K562 (cell line): ENCODE results near the gene RAB6A. TPM values are rescaled to one million over a fixed set of nuclear protein-coding genes. Genes with fewer than 3 reads are reported as not detected.

Experiments
- ADNP ChIP-seq: fragments of 200-800 bp; sonication (Bioruptor generic); IDR thresholded peaks from 2 replicates; pipeline ENCODE4 v1.6.1; 2016; ENCODE audit warnings: missing genetic modification characterization, missing compliant biosample characterization
- ARHGAP35 ChIP-seq: fragments of 450-650 bp; IDR thresholded peaks from 2 replicates; pipeline ENCODE4 v1.6.1; 2018; ENCODE audit not compliant: partially characterized antibody
- ATF7 ChIP-seq: fragments of 450-650 bp; IDR thresholded peaks from 2 replicates; pipeline ENCODE4 v1.7.1; 2014; ENCODE audit warnings: mild to moderate bottlenecking, moderate library complexity
- BMI1 ChIP-seq: fragments of 150-350 bp; IDR thresholded peaks from 2 replicates; pipeline ENCODE4 v1.6.1; 2014; ENCODE audit warnings: low read length
- EGR1 ChIP-seq: fragments of 450-650 bp; conservative IDR thresholded peaks from 2 replicates; pipeline ENCODE4 v1.6.1; 2017; ENCODE audit warnings: mild to moderate bottlenecking
- EP400 ChIP-seq: fragments of 450-650 bp; IDR thresholded peaks from 2 replicates; pipeline ENCODE4 v1.6.1; 2017; ENCODE audit warnings: antibody characterized with exemption, mild to moderate bottlenecking, moderate library complexity
- KLF13 ChIP-seq: fragments of 450-650 bp; IDR thresholded peaks from 2 replicates; pipeline ENCODE4 v1.6.1; 2016; ENCODE audit warnings: missing genetic modification characterization, low read depth, mild to moderate bottlenecking, missing compliant biosample characterization, moderate library complexity, borderline replicate concordance
- NR3C1 ChIP-seq: sonication (generic); formaldehyde crosslinking; IDR thresholded peaks from 2 replicates; pipeline ENCODE4 v1.8.1; 2022; ENCODE audit warnings: missing genetic modification reagents
- PRDM10 ChIP-seq: fragments of 450-650 bp; IDR thresholded peaks from 2 replicates; pipeline ENCODE4 v1.6.1; 2018; ENCODE audit not compliant: partially characterized antibody
- RFX1 ChIP-seq: fragments of 450-650 bp; IDR thresholded peaks from 2 replicates; pipeline ENCODE4 v1.6.1; 2016; ENCODE audit warnings: mild to moderate bottlenecking, moderate library complexity
- SIRT6 ChIP-seq: IDR thresholded peaks from one replicate; pipeline ENCODE4 v1.6.1; 2012; ENCODE audit warnings: low read depth, mild to moderate bottlenecking, control low read depth, inconsistent platforms, low read length, moderate library complexity
- ZFP1 ChIP-seq: fragments of 450-650 bp; formaldehyde crosslinking; IDR thresholded peaks from 2 replicates; pipeline ENCODE4 v1.4.0; 2020; ENCODE audit warnings: mild to moderate bottlenecking, mixed read lengths
- ZNF174 ChIP-seq: fragments of 250-450 bp; sonication (Bioruptor Pico); IDR thresholded peaks from 2 replicates; pipeline ENCODE4 v1.4.0; 2020; ENCODE audit warnings: mild to moderate bottlenecking
- ZNF384 ChIP-seq: IDR thresholded peaks from 2 replicates; pipeline ENCODE4 v1.6.1; 2012; ENCODE audit warnings: low read depth, low read length, improper control_type of control experiment
- ZNF589 ChIP-seq: fragments of 200-800 bp; sonication (Bioruptor generic); IDR thresholded peaks from 2 replicates; pipeline ENCODE4 v1.6.1; 2016; ENCODE audit warnings: low read depth, missing genetic modification characterization, missing compliant biosample characterization
- ZNF695 ChIP-seq: fragments of 450-650 bp; formaldehyde crosslinking; IDR thresholded peaks from 2 replicates; pipeline ENCODE4 v1.4.0; 2020; ENCODE audit warnings: mild to moderate bottlenecking, moderate library complexity
- ZNF778 ChIP-seq: fragments of 450-650 bp; formaldehyde crosslinking; IDR thresholded peaks from 2 replicates; pipeline ENCODE4 v1.4.0; 2020; ENCODE audit warnings: mild to moderate bottlenecking, moderate library complexity
- polyA plus RNA-seq, 8 experiments: library from polyadenylated mRNA; depleted of rRNA in 4 of 8; stranded (reverse) in 5 of 8; unstranded in 3 of 8; fragments of >200 nt; fragmentation: Nextera tagmentation in 2 of 8; fragmentation: Illumina TruSeq in 1 of 8; extraction: Ambion mirVana in 2 of 8; extraction: Trizol in 1 of 8; gene quantifications; 2 replicates each; pipeline versions ENCODE4 v1.2.1 to v1.2.3, GENCODE V29; 2011 to 2014; ENCODE audit warnings: inconsistent platforms in 1 of 8, missing spikeins in 1 of 8
- total RNA-seq, 7 experiments: library from RNA; depleted of rRNA in 6 of 7; stranded (reverse); fragments of >200 nt in 6 of 7; fragmentation: Illumina TruSeq in 2 of 7; extraction: Trizol in 2 of 7; gene quantifications; 2 replicates each; pipeline versions ENCODE4 v1.2.1 to v1.2.3, GENCODE V29; 2011 to 2021; ENCODE audit warnings: low replicate concordance in 1 of 7
- TF ChIP-seq, protein P1 (sequence below): fragments of 150-350 bp; IDR thresholded peaks from 2 replicates; pipeline ENCODE4 v1.6.1; 2014; ENCODE audit warnings: low read depth, mild to moderate bottlenecking, low read length, borderline replicate concordance
- TF ChIP-seq, protein P2 (sequence below), 2 experiments: fragments of 450-650 bp; IDR thresholded peaks; 2 replicates each; pipeline ENCODE4 v1.6.1; 2016
- TF ChIP-seq, protein P3 (sequence below): IDR thresholded peaks from 2 replicates; pipeline ENCODE4 v1.6.1; 2012; ENCODE audit warnings: low read depth, low read length, improper control_type of control experiment, borderline replicate concordance

The RAB6A gene
- total and polyA plus RNA-seq, 9 of the 15 experiments (the other 6 are each of a cell fraction or from before 2014, with no cell fraction given): 14.0 to 95.3 (median 45.4) TPM

GRCh38 chr11:73645972-73646631 is 114.8 kb downstream of the RAB6A start, which contains the start of gene PLEKHB1 (continued):
- TF ChIP-seq ZFP1 (CRISPR knock-in tag) (no peak), ZNF384 (no peak), ADNP (tag) (no peak), EGR1 (peak; percentile 50), ARHGAP35 (no peak), EP400 (no peak), RFX1 (no peak), ZNF695 (CRISPR knock-in tag) (no peak), BMI1 (no peak), NR3C1 (CRISPR knock-in tag) (no peak), ZNF174 (CRISPR knock-in tag) (no peak), SIRT6 (no peak), ZNF589 (no peak), ZNF778 (CRISPR knock-in tag) (no peak), ATF7 (peak; percentile 80), PRDM10 (peak; percentile 95), KLF13 (no peak)
- TF ChIP-seq, protein P1, sequence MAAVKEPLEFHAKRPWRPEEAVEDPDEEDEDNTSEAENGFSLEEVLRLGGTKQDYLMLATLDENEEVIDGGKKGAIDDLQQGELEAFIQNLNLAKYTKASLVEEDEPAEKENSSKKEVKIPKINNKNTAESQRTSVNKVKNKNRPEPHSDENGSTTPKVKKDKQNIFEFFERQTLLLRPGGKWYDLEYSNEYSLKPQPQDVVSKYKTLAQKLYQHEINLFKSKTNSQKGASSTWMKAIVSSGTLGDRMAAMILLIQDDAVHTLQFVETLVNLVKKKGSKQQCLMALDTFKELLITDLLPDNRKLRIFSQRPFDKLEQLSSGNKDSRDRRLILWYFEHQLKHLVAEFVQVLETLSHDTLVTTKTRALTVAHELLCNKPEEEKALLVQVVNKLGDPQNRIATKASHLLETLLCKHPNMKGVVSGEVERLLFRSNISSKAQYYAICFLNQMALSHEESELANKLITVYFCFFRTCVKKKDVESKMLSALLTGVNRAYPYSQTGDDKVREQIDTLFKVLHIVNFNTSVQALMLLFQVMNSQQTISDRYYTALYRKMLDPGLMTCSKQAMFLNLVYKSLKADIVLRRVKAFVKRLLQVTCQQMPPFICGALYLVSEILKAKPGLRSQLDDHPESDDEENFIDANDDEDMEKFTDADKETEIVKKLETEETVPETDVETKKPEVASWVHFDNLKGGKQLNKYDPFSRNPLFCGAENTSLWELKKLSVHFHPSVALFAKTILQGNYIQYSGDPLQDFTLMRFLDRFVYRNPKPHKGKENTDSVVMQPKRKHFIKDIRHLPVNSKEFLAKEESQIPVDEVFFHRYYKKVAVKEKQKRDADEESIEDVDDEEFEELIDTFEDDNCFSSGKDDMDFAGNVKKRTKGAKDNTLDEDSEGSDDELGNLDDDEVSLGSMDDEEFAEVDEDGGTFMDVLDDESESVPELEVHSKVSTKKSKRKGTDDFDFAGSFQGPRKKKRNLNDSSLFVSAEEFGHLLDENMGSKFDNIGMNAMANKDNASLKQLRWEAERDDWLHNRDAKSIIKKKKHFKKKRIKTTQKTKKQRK: no peak
- TF ChIP-seq, protein P2, sequence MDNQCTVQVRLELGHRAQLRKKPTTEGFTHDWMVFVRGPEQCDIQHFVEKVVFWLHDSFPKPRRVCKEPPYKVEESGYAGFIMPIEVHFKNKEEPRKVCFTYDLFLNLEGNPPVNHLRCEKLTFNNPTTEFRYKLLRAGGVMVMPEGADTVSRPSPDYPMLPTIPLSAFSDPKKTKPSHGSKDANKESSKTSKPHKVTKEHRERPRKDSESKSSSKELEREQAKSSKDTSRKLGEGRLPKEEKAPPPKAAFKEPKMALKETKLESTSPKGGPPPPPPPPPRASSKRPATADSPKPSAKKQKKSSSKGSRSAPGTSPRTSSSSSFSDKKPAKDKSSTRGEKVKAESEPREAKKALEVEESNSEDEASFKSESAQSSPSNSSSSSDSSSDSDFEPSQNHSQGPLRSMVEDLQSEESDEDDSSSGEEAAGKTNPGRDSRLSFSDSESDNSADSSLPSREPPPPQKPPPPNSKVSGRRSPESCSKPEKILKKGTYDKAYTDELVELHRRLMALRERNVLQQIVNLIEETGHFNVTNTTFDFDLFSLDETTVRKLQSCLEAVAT (IDR thresholded peaks at IDR 0.05): no peak
- TF ChIP-seq, protein P3, sequence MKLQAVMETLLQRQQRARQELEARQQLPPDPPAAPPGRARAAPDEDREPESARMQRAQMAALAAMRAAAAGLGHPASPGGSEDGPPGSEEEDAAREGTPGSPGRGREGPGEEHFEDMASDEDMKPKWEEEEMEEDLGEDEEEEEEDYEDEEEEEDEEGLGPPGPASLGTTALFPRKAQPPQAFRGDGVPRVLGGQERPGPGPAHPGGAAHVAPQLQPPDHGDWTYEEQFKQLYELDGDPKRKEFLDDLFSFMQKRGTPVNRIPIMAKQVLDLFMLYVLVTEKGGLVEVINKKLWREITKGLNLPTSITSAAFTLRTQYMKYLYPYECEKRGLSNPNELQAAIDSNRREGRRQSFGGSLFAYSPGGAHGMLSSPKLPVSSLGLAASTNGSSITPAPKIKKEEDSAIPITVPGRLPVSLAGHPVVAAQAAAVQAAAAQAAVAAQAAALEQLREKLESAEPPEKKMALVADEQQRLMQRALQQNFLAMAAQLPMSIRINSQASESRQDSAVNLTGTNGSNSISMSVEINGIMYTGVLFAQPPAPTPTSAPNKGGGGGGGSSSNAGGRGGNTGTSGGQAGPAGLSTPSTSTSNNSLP: no peak
